ENCODE results near the gene SNRPB2.
A peak's percentile ranks its signal among the peaks of the same experiment; 100 is the strongest.

The SNRPB2 gene

DNA sequence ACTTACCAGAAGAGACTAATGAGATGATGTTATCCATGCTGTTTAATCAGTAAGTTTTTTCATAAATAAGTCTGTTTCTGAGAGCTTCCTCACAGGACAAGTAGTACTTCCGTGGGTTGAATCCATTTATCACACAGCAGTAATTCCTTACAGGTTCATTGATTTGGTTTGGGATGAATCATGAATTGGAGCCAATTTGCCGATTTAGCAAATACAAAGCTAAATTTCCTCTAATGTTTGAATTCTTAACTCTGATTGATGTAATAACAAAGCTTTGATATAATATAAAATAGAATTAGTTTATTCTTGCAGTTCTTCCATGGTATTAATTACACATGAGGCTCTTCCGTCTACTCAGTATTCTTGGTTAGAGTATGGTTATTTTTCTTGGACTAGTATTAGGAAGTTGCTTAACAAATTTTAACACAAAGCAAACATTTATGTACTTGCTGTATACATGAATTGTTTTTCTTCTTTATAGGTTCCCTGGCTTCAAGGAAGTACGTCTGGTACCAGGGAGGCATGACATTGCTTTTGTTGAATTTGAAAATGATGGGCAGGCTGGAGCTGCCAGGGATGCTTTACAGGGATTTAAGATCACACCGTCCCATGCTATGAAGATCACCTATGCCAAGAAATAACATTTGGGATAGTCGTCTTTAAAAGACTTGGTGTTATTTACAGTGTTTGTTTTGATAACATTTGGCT, 10.7 kb downstream of the SNRPB2 start:
- no peak for ATAC-seq

DNA sequence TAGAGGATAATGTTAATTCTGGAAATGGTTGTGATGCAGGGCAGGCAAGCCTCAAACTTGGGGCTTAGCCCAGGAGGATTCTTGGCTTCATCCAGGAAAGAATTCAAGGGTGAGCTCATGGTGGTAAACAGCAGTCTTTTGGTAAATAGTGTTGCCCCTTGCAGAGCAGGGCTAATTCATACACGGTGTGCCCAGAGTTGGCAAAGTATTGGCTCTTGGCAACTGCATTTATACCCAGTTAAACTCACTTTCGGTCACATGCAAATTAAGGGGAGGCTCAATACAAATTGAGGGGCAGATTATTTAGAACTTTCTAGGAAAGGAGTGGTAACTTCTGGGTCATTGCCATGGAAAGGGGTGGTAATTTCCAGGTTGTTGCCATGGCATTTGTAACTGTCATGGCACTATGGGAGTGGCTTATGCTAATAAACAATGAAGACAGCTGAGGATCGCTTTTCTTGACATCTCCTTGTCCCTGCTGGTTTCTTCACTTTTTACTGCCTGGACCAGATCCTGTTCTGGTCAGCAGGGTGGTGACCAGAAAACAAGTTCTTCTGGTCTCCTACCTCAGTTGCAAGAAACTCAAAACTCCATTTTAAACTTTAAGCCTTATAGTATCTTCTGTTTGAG, 14.5 kb downstream of the SNRPB2 start:
- ATAC-seq = no peak

DNA sequence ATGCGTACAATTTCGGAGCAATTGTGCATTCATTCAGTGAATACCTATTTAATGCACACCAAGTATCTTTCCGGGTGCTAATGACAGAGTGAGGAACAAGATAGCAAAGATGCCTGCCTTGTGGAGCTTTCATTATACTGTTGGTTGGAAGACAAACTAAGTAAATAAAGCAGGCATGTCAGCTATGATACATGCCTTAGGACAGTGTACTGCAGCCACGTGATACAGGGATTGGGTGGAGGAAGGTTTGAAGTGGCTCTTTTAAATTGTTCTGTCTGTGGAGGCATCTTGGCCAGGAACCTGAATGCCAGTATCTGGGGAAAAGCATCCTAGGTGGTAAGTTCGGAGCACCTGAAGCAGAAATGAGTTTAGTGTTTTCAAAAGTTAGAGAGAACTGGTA, 15.4 kb downstream of the SNRPB2 start:
- no peak for ATAC-seq

DNA sequence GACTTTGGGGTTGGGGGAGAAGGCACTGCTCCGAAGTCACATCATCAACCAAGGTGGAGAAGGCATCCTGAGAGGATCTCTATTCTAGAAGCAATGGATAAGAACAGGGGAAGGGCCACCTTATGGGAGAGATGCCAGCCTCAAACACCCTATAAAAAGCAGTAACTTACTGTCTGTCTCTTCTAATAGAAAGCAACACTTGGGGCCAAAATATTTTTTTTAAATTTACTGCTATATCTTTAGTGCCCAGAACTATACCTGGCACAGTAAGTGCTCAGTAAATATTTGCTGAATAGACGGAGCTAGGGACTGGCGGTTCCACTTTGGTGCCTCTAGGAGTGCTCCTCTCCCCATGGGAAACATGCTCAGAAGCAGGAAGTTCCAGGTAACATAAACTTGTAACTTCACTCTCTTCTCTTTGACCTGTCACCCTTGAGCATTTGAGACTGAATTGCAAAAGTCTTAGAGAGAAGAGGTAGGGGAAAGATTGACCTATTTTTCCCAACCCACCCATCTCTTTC, 17.5 kb downstream of the SNRPB2 start:
- ATAC-seq = no peak

DNA sequence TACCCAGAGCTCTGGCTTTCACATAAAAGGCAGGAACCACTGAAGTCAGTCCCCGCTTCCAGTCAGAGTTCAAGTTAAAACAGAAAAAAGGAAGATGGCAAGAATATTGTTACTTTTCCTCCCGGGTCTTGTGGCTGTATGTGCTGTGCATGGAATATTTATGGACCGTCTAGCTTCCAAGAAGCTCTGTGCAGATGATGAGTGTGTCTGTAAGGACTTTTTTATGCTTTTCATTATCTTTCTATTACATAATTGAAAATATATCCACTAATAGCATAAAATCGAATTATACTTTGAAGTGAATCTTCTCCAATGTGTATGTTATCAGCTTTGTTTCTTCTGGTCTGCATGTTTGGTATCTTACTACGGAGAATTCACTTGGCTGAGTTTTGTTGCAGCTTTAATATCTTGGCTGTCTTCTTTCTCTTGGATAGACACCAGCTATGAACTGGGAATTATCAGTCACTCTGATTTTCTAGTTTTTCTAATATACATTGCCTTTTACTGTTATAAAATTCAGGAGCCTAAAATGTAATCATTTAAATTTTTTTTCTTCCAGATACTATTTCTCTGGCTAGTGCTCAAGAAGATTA, 18.6 kb downstream of the SNRPB2 start, which contains the start of gene OTOR:
OTOR (plus strand) TSS at position 51 of the 593 bp plus-strand sequence; CDS start at position 95, 44 bp downstream.
- ATAC-seq = no peak

DNA sequence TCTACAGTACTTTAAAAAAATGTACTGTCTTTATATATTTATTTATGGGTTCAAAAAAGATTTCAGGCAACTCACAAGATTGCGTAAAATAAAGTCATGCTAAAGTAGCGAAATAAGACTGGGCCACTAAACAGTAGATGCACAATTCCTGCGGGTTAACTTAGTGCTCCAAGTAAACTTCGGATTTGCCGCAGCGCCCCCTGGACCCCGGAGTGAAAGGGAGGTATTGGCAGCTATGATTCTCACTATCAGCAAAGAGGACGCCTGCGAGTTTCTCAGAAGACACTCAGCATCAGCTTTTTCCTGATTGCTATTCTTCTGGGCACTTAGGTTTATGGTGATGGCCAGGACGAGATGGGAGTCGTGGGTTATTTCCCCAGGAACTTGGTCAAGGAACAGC, 19.7 kb downstream of the SNRPB2 start:
- ATAC-seq = no peak

DNA sequence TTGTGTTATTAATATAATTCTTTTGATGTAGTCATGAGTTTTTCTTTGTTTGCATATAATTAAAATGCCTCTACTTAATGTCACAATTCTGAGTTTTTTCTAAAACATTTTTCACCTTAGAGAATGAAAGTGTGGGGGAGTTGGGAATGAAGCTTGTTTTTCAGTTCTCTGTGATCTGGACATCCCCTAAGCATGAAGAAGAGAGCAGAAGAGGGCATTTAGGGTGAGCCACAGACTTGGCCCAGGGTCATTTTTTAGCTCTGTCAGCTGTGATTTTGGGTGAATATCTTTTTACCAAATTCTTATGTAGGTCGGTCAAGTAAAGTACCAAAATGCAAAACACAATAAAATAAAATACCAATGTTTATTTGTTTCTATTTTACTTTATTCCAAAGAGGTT, 22.3 kb downstream of the SNRPB2 start:
- ATAC-seq = no peak

DNA sequence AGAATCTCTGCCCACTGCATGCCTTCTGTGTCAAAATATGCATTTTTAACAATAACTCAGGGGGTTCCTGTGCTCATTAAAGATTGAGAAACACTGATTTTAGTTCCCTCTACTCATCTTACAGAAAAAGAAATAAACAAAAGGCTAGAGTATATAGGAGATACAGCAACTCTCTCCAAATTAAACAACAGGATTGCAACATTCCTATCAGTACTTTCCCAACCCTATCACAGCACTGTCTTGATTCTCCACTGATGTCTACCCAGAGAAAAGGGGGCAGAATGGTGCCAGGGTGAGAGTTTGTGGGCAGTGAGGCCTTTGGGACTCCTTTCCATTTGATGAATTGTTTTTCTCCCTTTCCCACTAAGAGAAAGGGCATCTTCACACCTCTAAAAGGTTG, 23.1 kb downstream of the SNRPB2 start:
- ATAC-seq = no peak

DNA sequence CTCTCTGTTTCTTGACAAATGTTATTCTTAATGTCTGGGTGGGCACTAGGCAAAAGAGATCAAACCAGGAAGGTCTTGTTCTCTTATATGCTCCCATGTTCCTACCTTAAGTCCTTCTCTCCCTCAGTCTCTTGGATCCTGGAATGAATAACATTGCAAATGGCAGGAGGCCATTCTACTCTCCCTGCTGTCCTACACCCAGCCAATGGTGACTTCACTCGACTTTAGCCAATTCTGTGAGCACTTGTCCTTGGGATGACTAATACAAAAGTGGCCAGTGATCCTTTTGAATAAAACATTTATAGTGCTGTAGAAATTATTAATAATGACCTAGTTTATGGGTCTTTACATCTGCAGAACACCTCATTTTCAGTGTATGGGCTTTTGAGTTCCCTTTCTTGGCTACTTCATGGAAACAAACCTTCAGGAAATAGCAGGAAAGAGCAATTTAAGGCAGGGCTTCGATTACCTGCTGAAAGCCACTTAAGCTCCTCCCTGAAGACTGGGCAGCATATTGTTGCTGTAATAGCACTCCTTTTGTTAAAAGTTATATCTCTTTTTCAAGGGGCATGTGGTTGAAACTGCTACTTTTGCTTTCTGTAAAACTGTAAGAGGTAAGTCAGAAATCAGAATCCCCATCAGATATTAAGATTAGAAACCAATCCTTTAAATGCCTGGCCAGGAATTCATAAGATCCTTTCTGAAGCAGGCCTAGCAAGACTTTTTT, 28.8 kb downstream of the SNRPB2 start:
- no peak for ATAC-seq

DNA sequence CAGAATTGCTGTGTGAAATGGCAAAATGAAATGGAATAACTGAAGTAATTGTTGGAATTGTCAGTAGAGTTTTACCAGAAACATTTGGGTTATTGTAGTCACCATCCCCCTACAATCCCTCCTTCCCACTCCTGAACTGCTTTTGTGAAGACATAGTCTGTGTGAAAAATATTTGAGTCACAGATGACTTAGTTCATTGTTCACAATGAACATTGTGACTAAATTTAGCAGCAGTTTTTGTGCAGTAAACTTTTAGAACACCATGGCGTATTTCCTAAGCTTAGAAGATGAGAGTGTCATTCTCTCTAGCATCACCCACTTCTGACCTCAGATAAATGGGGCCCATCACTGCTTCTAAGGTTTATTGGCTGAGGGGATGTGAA, 29.3 kb downstream of the SNRPB2 start:
- ATAC-seq = no peak

DNA sequence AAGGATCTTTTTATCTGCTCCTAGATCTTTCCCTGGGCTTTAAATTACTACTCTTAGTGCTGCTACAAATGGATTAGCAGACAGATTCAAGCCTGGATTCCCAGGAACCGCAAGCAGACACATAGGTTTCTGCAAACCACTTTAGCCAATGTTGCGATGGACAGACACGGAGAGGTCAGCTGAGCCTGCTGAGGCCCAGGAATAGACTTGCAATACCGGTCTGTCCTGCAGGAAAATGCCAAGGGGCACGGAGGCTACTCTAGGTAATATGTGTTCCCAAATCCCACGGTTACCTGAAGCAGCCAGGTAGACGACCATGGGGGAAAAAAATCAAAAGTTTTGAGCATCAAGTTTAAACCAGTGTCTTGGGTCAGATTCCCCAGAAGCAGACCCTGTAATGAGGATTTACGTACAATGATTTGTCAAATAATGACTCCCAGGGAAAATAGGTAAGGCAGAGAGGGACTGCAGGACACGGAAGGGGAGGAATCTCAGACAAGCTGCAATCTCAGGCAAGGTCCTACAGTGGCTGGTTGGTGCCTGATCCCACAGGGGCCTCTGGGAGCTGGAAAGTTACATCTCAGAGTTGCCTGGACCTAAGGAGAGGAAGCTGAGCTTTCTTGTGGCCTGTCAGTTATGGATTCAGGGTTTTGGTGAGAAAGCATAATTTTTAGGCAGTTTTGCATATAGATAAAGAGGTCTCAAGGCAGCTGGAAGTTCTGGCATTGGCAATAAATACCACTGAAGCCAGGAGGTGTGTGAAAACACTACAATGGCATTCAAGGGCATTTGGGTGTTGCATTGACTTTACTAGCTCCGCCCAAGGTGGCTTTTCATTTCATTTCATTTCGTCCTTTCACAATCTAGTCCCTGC, 30.8 kb downstream of the SNRPB2 start:
- ATAC-seq = no peak

DNA sequence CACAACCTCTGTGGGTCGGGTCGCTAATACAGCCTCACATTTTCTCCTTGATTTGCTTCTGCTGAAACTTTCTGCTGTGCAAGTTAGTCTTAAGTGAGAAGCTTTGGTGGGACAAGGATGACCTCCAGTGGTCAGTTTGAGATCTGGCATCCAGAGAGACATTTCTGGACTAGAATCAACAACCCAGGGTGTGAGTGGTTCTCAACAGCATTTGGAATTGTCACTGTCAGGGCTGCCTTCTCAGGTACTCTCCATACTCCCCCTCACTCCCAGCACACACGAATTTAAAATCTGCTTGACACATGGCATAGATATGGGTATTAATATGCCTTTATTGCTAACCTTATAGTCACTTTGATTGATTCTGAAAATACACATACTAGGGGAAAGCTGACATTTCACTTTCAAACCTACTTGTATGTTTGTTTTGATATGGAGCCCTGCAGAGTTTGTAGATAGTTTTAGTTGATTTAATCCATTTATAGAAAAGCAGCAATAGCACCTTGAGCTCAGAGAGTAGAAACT, 31.5 kb downstream of the SNRPB2 start:
- peak; percentile 35 to 41 for ATAC-seq

DNA sequence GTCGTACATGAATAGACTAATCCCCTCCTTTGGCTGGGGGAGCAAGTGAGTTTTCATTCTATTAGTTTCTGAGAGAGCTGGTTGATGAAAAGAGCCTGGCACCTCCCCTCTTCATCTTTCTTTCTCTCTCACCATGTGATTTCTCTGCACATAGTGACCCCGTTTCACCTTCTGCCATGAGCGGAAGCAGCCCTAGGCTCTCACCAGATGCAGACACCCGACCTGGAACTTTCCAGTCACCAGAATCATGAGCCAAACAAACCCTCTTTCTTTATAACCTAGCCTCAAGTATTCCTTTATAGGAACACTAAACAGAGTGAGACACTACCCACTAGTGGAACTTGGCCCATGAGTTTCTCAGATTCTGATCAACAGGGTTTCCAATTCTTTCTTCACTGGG, 34.7 kb downstream of the SNRPB2 start:
- no peak for ATAC-seq

DNA sequence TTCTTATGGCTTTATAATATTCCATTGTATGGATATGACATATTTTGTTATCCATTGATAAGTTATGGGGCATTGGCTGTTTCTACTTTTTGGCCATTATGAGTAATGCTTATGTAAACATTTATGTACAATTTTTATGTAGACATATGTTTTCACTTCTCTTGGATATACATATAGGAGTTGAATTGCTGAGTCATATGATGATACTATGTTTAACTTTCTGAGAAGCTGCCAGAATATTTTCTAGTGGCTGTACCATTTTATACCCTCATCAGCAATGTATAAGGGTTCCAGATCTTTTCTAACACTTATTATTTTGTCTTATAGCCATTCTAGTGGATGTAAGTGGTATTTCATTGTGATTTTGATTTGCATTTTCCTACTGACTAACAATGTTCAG, 41.4 kb downstream of the SNRPB2 start:
- ATAC-seq = no peak

DNA sequence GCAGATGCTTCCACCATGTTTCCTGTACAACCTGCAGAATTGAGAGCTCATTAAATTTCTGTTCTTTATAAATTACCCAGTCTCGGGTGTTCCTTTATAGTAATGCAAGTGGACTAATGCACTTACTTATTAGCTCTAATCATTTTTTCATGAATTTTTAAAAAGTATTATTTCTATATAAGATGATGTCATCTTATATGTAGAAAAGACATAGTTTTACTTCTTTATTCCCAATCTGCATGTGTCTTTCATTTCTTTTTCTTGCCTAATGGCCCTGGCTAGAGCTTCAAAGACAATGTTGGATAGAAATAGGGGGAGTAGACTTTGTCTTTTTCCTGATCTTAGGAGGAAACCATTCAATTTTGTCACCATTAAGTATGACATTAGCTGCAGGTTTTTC, 46.1 kb downstream of the SNRPB2 start:
- ATAC-seq = no peak

DNA sequence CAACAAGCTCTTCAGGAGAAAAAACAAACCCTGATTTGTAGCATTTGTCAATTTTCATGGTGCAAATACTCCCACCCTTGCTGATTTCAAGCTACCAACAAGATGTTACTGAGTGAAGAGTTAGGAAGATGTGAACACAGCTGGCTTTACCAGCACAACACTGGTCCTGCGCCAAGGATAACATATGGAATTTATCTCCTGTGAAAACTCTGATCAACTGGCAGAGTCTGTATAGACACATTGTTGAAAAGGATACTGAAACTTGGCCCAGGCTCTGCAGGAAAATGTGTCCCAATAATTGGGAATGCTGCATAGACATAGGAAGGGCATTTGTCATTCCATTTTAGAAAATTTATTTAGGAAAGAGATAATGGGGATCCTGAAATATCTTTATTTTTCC, 47.3 kb downstream of the SNRPB2 start:
- ATAC-seq = no peak

DNA sequence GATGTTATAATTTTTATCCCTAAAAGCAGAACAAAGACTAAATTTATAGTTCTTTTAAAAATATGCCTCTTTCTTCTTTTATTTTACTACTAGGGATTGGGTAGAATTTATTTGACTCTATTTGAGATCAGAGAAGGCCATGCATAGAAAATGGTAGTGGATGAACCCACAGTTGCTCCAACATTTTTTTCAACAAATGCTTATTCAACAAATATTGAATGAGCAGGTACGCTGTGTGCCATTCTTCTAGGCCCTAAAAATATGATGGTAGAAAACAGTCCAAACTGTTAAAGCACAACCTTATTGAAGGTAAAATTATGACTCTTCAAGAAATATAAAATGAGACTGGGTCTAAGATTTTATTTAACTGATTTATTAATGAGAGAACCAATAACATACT, 48.3 kb downstream of the SNRPB2 start:
- ATAC-seq = no peak

DNA sequence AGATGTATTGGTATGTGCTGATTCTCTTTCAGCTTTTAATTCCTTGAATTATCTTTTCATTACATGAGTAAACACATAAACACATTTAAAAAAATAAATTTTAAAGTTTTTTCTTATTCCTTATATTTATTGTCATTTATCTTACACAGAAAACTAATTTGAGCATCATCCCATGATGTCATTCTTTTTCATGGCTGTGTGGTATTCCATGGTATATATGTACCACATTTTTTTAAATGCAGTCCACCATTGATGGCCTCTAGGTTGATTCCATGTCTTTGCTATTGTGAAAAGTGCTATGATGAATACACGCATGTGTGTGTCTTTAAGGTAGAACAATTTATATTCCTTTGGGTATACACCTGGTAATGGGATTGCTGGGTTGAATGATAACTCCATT, 51.7 kb downstream of the SNRPB2 start:
- ATAC-seq = no peak

DNA sequence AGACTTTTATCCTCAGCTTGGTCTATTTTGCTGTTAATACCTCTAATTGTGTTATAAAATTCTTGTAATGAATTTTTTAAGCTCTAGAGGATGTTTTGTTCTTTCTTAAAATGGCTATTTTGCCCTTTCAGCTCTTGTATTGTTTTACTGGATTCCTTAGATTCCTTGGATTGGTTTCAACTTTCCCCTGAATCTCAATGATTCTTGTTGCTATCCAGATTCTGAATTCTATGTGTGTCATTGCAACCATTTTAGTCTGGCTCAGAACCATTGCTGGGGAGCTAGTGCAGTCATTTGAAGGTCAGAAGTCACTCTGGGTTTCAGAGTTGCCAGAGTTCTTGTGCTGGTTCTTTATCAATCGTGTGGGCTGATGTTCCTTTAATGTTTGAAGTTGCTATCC, 55.4 kb downstream of the SNRPB2 start:
- ATAC-seq = no peak
